HG02678 (cell line): Measurements from ENCODE around the gene ATG101.

ENCODE experiments used
- ATAC-seq: cut with Tn5 transposase; IDR thresholded peaks from one replicate; pipeline ENCODE4 v1.9.1; 2021; ENCODE audit warnings: mild to moderate bottlenecking, moderate library complexity; ENCODE audit not compliant: unreplicated experiment

The ATG101 gene

GRCh38 chr12:52057638-52058576 is 11.9 kb upstream of the ATG101 start:
- no peak for ATAC-seq

- no peak for ATAC-seq
These were observed 11.0 kb upstream of the ATG101 start for GRCh38 chr12:52058631-52059361.

GRCh38 chr12:52059582-52060497 is 9.9 kb upstream of the ATG101 start:
- ATAC-seq: no peak

GRCh38 chr12:52060498-52061177 is 9.1 kb upstream of the ATG101 start:
- no peak for ATAC-seq

GRCh38 chr12:52061470-52062166 is 8.2 kb upstream of the ATG101 start:
- ATAC-seq: no peak

DNA sequence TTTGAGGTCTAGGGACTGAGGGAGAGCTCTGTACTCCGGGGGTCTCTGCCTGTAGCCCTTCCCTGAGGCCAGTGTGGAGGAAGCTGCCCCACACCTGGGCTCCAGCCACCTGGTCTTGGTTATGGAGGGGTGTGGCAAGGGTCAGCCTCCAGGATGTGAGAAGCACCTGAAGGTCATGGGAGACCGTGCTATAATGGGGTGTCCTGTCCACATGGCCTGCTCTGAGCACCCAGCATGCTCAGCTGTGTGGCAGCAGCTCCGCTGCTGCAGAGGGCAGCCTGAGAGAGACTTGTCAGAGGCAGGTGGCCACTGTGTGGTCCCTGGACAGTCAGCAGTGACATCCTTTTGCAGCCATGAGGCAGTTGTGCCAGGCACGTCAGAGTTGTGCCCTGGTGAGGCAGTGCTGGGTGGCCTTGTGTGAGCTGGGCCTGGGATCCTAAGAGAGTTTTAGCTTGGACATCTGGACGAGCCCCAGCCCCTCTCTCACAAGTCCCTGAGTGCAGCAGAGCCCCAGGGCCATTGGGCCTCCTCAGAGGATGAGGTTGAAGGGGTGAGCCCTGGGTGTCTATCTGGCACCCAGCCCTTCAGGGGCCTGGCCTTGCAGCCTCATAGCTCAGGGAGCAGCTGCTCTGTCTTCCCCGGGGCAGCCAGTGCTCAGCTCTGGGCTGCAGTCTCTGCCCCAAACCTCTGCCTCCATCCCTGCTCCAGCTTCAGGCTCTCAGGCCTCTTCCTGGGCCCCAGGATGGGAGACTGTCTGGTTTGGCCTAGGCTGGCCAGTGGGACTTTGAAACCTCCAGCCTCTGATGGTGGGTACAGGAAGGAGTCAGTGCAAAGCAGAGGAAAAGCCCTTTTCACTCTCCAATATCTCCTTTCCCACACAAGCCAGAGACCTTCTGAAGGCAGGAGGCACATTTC is 7.4 kb upstream of the ATG101 start:
- no peak for ATAC-seq

- no peak for ATAC-seq
These were observed 6.5 kb upstream of the ATG101 start for GRCh38 chr12:52063082-52063924.

DNA sequence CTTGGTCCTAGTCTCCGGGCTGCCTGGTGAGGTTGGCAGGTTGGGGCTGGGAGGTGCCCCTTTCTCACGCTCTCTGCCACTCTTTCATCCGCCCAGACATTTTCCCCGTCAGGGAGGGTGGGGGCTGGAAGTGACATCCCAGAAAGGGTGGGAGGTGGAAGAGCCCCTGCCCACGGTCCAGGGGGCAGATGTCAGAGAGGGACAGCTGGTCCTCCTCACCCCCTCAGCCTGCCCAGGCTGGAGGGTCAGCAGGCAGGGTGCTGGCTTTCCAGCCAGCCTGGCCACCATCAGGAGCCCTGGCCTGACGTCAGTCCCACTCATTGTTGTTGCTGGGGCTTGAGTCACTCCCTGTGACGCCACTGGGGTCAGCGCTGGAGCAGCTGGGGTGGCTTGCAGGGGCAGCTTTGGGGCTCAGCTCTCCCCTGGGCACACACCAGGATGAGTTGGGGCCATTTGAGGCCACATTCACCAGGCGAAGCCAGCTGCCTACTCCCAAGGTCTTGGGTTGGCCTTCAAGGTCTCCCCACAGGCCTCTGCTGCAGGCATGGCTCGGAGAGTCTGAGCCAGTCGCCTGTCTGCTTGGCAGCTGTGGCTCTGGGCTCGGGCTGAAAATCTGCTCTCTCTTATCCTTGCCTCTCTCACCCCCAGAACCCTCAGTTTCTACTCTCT is 5.7 kb upstream of the ATG101 start:
- no peak for ATAC-seq

- ATAC-seq: no peak
These were observed 3.3 kb upstream of the ATG101 start for GRCh38 chr12:52066346-52067080.

- ATAC-seq: no peak
These were observed 2.8 kb upstream of the ATG101 start for GRCh38 chr12:52067081-52067374.

- peak; percentile 12 for ATAC-seq
These were observed 577 bp downstream of the ATG101 start for GRCh38 chr12:52070185-52070925.

DNA sequence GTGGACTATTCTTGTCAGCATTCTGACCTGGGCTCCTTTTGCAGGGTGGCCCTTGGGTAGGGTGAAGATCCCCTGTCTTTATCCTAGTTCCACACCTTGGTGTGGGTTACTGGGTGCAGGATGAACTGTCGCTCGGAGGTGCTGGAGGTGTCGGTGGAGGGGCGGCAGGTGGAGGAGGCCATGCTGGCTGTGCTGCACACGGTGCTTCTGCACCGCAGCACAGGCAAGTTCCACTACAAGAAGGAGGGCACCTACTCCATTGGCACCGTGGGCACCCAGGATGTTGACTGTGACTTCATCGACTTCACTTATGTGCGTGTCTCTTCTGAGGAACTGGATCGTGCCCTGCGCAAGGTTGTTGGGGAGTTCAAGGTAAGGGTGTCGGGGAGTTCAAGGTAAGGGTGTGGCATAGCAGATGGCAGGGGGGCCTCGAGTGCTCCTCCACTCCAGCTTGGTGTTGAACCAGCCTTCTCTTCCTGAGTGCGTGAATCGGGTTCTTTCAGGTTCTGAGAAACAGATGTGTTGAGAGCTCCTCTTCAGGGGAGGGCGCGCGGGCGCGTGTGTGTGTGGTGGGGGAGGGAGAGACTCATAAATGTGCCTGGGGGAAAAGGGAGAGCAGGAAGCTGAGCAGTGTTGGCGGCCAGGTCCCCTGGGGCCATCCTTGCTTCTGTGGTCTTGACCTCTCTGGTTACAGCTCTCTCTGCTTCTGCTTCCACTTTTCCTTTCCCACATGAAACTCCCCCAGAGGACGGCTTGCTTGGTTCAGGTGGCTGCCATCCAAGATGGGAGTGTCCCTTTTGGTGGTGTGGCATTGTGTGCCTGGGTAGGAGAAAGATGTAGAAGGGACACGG is 4.0 kb downstream of the ATG101 start:
- ATAC-seq: no peak

DNA sequence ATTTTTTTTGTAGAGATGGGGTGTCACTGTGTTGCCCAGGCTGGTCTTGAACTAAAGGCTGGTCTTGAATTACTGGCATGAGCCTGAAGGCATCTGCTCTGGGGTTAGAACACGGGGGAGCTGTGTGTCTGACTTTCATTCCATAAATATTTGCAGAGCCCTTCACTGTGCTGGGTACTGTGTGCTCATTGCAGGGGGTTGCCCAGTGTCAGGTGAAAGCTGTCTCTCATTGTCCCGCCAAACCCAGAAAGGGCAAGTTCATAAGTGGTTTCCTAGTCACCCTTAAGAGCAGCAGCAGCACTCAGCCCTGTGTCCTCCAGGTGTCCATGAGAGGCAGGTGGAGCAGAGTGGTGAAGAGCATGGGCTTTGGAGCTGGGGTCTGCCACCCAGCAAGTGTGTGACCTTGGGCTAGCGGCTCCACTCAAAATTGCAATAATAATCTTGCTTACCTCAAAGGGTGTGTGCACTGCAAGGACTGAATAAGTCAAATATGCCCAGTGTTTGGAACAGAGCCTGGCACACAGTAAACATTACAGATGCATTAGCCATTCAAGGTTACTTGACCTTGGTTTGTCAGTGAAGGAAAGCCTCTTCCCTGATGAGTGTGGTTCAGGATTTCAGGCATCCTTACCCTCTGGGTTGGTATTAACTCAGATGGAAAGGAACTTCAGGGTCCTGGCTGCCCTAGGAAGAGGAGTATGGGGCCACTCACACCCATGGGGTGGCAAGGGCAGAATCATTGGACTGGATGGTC is 5.4 kb downstream of the ATG101 start:
- no peak for ATAC-seq

DNA sequence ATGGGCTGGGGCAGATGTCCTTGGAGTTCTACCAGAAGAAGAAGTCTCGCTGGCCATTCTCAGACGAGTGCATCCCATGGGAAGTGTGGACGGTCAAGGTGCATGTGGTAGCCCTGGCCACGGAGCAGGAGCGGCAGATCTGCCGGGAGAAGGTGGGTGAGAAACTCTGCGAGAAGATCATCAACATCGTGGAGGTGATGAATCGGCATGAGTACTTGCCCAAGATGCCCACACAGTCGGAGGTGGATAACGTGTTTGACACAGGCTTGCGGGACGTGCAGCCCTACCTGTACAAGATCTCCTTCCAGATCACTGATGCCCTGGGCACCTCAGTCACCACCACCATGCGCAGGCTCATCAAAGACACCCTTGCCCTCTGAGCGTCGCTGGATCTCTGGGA is 7.0 kb downstream of the ATG101 start:
- ATAC-seq: no peak

DNA sequence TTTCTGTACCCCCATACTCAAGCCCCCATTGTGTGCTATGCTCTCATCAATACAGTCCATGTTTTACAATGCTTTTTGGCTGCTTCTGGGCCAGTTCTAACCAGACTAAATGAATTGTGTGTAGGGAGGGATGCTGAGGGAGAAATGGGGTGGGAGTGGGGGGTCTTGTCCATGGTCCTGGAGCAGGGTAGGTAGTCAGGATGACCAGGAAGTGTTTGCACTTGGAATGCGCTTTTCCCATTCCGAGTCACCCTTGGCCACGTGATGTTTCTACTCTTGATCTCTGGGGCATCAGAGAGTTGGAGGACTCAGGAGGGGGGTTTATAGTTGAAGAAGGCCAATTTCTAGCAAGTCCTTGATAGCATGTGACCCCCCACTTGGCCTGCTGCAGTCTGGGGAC is 8.5 kb downstream of the ATG101 start:
- no peak for ATAC-seq
